SU-DHL-6 (cell line): ENCODE data around the gene PPP2R5B.

Experiments used
- H2AFZ ChIP-seq: fragments of 200-600 bp; sonication (generic); 2 replicates; pipeline ENCODE4 v1.6.1; 2014; ENCODE audit warnings: low read depth, mild to moderate bottlenecking, moderate library complexity, mixed read lengths, antibody characterized with exemption, low read length; ENCODE audit not compliant: severe bottlenecking
- H3F3A ChIP-seq: fragments of 200-600 bp; shearing (Covaris generic); 2 replicates; pipeline ENCODE4 v1.6.0; 2016; ENCODE audit warnings: antibody characterized with exemption, mild to moderate bottlenecking; ENCODE audit not compliant: insufficient read depth
- H3K27ac ChIP-seq: fragments of 200-600 bp; sonication (generic); 2 replicates; pipeline ENCODE4 v1.5.1; 2016; ENCODE audit warnings: low read depth, mild to moderate bottlenecking, low read length, moderate library complexity, mixed read lengths
- H3K27me3 ChIP-seq: fragments of 200-600 bp; sonication (generic), shearing (Covaris generic); 2 replicates; pipeline ENCODE4 v1.6.0; 2014; ENCODE audit warnings: mild to moderate bottlenecking, low read length
- H3K36me3 ChIP-seq: fragments of 200-600 bp; sonication (generic); 2 replicates; pipeline ENCODE4 v1.6.1; 2014; ENCODE audit warnings: mild to moderate bottlenecking, low read length, mixed read lengths
- H3K4me2 ChIP-seq: fragments of 300-600, 200-600 bp; shearing (Covaris generic), sonication (generic); 2 replicates; pipeline ENCODE4 v1.6.0; 2014; ENCODE audit warnings: low read length, low read depth, mild to moderate bottlenecking; ENCODE audit not compliant: poor library complexity, severe bottlenecking
- H3K4me3 ChIP-seq: fragments of 200-600 bp; sonication (generic); 2 replicates; pipeline ENCODE4 v1.5.1; 2014; ENCODE audit warnings: antibody characterized with exemption, low read length, mild to moderate bottlenecking, mixed read lengths; ENCODE audit not compliant: insufficient read depth, poor library complexity, severe bottlenecking
- H3K79me2 ChIP-seq: fragments of 200-600 bp; sonication (generic); 2 replicates; pipeline ENCODE4 v1.6.1; 2014; ENCODE audit warnings: mild to moderate bottlenecking, low read length, moderate library complexity; ENCODE audit not compliant: insufficient read depth
- H3K9ac ChIP-seq: fragments of 200-600 bp; sonication (generic); 2 replicates; pipeline ENCODE4 v1.7.0; 2014; ENCODE audit warnings: mild to moderate bottlenecking, low read length
- H3K9me2 ChIP-seq: fragments of 200-600 bp; sonication (generic); replicated peaks from 2 replicates; pipeline ENCODE4 v1.6.1; 2014; ENCODE audit warnings: low read length; ENCODE audit not compliant: insufficient read depth
- H3K9me3 ChIP-seq: fragments of 200-600 bp; sonication (generic); 2 replicates; pipeline ENCODE4 v1.6.1; 2014; ENCODE audit warnings: low read length, mixed read lengths; ENCODE audit not compliant: insufficient read depth
- H4K20me1 ChIP-seq: fragments of 200-600 bp; sonication (generic); 2 replicates; pipeline ENCODE4 v1.6.1; 2014; ENCODE audit warnings: low read depth, mild to moderate bottlenecking, antibody characterized with exemption, low read length, moderate library complexity, mixed read lengths
- EZH2phosphoT487 ChIP-seq: fragments of 200-600 bp; sonication (generic), shearing (Covaris generic); conservative IDR thresholded peaks from 2 replicates; pipeline ENCODE4 v1.6.1; 2018; ENCODE audit warnings: mild to moderate bottlenecking, antibody characterized with exemption, low read length, moderate library complexity, mixed read lengths
- TF ChIP-seq, protein P1 (sequence below): fragments of 200-600 bp; sonication (generic); IDR thresholded peaks from one replicate; pipeline ENCODE4 v1.5.1; 2017; ENCODE audit warnings: antibody characterized with exemption, mild to moderate bottlenecking, low read length, moderate library complexity; ENCODE audit not compliant: insufficient read depth, poor library complexity, severe bottlenecking

The PPP2R5B gene

GRCh38 chr11:64887757-64888405 is 36.6 kb upstream of the PPP2R5B start:
- peak overlapping the region; percentile 62 for H3K27ac ChIP-seq
- H3K9ac ChIP-seq = peak overlapping the region; percentile 58
- H3K36me3 ChIP-seq = no peaks in the 10 kb centered on the region
- H4K20me1 ChIP-seq = no peaks in the 10 kb centered on the region
- H2AFZ ChIP-seq = peak overlapping the region; percentile 86
- H3K9me3 ChIP-seq = no peaks in the 10 kb centered on the region
- TF ChIP-seq, protein P1, sequence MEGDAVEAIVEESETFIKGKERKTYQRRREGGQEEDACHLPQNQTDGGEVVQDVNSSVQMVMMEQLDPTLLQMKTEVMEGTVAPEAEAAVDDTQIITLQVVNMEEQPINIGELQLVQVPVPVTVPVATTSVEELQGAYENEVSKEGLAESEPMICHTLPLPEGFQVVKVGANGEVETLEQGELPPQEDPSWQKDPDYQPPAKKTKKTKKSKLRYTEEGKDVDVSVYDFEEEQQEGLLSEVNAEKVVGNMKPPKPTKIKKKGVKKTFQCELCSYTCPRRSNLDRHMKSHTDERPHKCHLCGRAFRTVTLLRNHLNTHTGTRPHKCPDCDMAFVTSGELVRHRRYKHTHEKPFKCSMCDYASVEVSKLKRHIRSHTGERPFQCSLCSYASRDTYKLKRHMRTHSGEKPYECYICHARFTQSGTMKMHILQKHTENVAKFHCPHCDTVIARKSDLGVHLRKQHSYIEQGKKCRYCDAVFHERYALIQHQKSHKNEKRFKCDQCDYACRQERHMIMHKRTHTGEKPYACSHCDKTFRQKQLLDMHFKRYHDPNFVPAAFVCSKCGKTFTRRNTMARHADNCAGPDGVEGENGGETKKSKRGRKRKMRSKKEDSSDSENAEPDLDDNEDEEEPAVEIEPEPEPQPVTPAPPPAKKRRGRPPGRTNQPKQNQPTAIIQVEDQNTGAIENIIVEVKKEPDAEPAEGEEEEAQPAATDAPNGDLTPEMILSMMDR = peak; percentile 81
- TF ChIP-seq EZH2phosphoT487 = no peak
- peak overlapping the region; percentile 13 for H3K4me3 ChIP-seq
- peak overlapping the region; percentile 57 for H3K4me2 ChIP-seq
- no peaks in the 10 kb centered on the region for H3K27me3 ChIP-seq
- 0 out of 2 replicates have a peak, but pooled peaks cover 5% of the 10 kb centered on the region for H3F3A ChIP-seq
- no peaks in the 10 kb centered on the region for H3K9me2 ChIP-seq
- no peaks in the 10 kb centered on the region for H3K79me2 ChIP-seq

DNA sequence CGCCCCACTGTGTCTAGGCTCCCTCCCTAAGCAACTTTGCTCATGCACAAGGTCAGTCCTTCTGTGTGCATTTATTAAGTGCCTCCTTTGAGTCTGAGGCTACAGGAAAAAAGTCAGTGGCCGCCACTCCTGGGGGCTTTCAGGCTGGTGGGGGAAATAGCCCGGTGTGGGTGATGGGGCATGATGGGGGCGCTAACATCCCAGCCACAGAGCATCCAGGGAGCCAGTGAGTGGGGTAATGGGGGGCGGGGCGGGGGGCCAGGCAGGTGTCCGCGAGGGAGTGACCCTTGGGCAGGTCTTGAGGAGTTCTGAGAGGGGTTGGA is 36.1 kb upstream of the PPP2R5B start:
- TF ChIP-seq, protein P1 = no peak
- no peak for TF ChIP-seq EZH2phosphoT487
- peak overlapping the region; percentile 57 for H3K4me2 ChIP-seq
- peak overlapping the region; percentile 58 for H3K9ac ChIP-seq
- peak overlapping the region; percentile 86 for H2AFZ ChIP-seq
- no peaks in the 10 kb centered on the region for H3K9me2 ChIP-seq
- H3K79me2 ChIP-seq = no peaks in the 10 kb centered on the region
- H4K20me1 ChIP-seq = no peaks in the 10 kb centered on the region
- H3K27me3 ChIP-seq = no peaks in the 10 kb centered on the region
- H3K27ac ChIP-seq = peak overlapping the region; percentile 62
- H3K4me3 ChIP-seq = no peak overlapping the region
- no peaks in the 10 kb centered on the region for H3K9me3 ChIP-seq
- H3F3A ChIP-seq = 0 out of 2 replicates have a peak, but pooled peaks cover 5% of the 10 kb centered on the region
- no peaks in the 10 kb centered on the region for H3K36me3 ChIP-seq

DNA sequence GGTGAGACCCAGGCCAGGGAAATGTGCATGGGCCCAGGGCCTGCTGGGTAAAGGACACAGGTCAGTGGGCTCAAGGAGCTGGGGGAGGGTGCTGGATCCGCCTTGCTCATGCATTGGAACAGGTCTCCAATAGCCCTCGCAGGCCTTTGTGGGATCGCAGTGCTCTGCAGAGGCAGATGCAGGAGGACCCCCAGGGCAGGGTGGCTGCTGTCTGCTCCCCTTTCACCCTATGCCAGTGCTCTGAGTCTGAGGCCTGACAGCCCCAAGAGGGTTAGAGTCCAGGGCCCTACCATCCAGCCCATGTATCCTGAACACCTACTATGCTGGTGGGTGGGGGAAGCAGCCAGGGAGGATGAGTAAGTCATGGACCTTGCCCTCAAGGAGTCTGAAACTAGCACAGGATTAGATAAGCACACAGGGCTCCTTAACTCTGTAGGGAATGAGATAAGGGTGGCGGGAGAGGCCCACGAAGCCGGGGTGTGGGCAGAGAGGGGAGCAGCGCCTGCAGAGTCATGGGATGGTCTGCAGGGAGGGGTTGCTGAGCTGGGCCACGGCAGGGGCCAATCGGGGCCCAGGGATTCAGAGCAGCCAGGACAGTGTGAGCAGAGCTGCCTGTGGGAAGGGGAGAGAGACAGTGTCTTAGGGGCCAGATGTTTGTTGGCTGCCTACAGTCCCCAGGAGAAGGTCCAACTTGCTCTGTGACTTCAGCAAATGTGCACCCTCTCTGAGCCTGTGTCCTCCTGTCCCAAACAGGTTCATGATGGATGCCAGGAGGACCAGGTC is 35.6 kb upstream of the PPP2R5B start:
- Histone ChIP-seq H3K9me2 (no peaks in the 10 kb centered on the region), H3K4me2 (peak overlapping the region; percentile 57), H3K9ac (no peak overlapping the region), H3K79me2 (no peaks in the 10 kb centered on the region), H3F3A (0 out of 2 replicates have a peak, but pooled peaks cover 5% of the 10 kb centered on the region), H3K27me3 (no peaks in the 10 kb centered on the region), H3K27ac (no peak overlapping the region), H2AFZ (no peak overlapping the region), H4K20me1 (no peaks in the 10 kb centered on the region), H3K4me3 (no peak overlapping the region), H3K36me3 (no peaks in the 10 kb centered on the region), H3K9me3 (no peaks in the 10 kb centered on the region)
- TF ChIP-seq, protein P1 = no peak
- no peak for TF ChIP-seq EZH2phosphoT487
